Activated T-cell treated with anti-CD3 and anti-CD28 coated beads, Interleukin-2, amount 50 U/mL, for 72 hours (primary cell): ENCODE data around the gene TIMM8B. TPM values are rescaled to one million over a fixed set of nuclear protein-coding genes. Genes with fewer than 3 reads are reported as not detected.

Experiments used
- ATAC-seq, 2 donors: fragments of 150-1000 bp; cut with Tn5 transposase; replicated peaks in 1 of 2; 2 replicates each; pipeline ENCODE4 v1.10.0; 2021; ENCODE audit warnings: moderate library complexity in 2 of 2, mild to moderate bottlenecking in 1 of 2
- DNase-seq, 2 donors: peaks; one replicate each; pipeline ENCODE4 v3.0.0; 2021 to 2022; ENCODE audit warnings: mixed read lengths in 1 of 2
- H3K27ac Mint-ChIP-seq: one replicate; pipeline ENCODE4 v1.8.0; 2022; ENCODE audit warnings: mild to moderate bottlenecking, moderate library complexity, mixed read lengths
- H3K27me3 Mint-ChIP-seq: one replicate; pipeline ENCODE4 v1.8.0; 2022; ENCODE audit warnings: low read depth, mixed read lengths
- H3K36me3 Mint-ChIP-seq, 2 donors: one replicate each; pipeline ENCODE4 v1.8.0; 2022; ENCODE audit warnings: mixed read lengths in 2 of 2, mild to moderate bottlenecking in 1 of 2; ENCODE audit not compliant: insufficient read depth in 2 of 2
- H3K4me1 Mint-ChIP-seq: one replicate; pipeline ENCODE4 v1.8.0; 2022; ENCODE audit warnings: low read depth, mixed read lengths
- H3K4me3 Mint-ChIP-seq, 2 donors: one replicate each; pipeline ENCODE4 v1.8.0; 2022; ENCODE audit warnings: mild to moderate bottlenecking in 2 of 2, mixed read lengths in 2 of 2, moderate library complexity in 2 of 2
- H3K9me3 Mint-ChIP-seq, 2 donors: one replicate each; pipeline ENCODE4 v1.8.0; 2022; ENCODE audit warnings: mixed read lengths in 2 of 2
- total RNA-seq, 2 donors: library from RNA; stranded (reverse); gene quantifications; one replicate each; pipeline ENCODE4 v1.2.3, GENCODE V29; 2022

TIMM8B gene, protein sequence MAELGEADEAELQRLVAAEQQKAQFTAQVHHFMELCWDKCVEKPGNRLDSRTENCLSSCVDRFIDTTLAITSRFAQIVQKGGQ
- 10 to 100 TPM; 24.2 to 34.1 TPM for total RNA-seq

DNA sequence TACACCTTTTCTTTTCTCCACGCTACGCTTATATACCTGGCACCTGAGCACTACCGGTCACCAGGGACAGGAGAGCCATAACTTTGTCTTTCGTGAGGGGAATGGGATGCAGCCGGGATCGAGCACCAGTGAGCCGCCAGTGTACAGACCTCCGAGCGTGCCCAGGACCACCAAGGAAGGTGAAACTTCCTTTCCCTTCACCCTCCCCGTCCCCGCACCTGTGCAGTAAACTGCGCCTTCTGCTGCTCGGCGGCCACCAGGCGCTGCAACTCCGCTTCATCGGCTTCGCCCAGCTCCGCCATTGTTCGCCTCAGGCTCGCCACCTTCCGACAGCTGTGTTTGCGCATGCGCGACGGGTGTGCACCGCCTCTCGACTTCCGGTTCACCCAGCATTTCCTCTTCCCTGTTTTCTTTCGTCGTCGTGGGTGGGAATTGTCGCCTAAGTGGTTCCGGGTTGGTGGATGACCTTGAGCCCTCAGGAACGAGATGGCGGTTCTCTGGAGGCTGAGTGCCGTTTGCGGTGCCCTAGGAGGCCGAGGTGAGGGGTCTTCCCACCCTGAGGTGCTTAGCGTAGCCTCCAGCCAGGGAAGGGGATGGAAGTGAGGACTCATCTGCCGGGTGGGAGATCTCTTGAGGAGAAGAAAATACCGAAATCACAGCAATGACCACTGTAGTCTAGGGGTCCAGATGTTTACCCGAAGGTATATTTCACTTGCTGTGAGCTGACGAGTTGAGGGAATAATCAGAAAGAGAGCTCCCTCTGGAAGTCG is at the start of gene TIMM8B, which contains the start of gene SDHD:
TSS of gene TIMM8B (minus strand) at position 335 of the 770 bp plus-strand sequence. CDS start at position 302, 33 bp downstream.
TSS of gene SDHD (plus strand) at position 452 of the 770 bp plus-strand sequence. CDS start at position 487, 35 bp downstream.
- DNase-seq, result peak; percentile 95 to 96
- H3K27ac Mint-ChIP-seq, result peak within 1 kb of the TSS; percentile 92
- H3K9me3 Mint-ChIP-seq, result no peaks in the 10 kb centered on the region
- peaks cover 70% of the 10 kb centered on the region for H3K4me1 Mint-ChIP-seq
- no peaks in the 10 kb centered on the region for H3K27me3 Mint-ChIP-seq
- H3K36me3 Mint-ChIP-seq, result peaks cover 27 to 55% of the 10 kb centered on the region in 2 donors
- peak within 1 kb of the TSS; percentile 97 to 98 for H3K4me3 Mint-ChIP-seq
- peak; percentile 83 to 85 for ATAC-seq

DNA sequence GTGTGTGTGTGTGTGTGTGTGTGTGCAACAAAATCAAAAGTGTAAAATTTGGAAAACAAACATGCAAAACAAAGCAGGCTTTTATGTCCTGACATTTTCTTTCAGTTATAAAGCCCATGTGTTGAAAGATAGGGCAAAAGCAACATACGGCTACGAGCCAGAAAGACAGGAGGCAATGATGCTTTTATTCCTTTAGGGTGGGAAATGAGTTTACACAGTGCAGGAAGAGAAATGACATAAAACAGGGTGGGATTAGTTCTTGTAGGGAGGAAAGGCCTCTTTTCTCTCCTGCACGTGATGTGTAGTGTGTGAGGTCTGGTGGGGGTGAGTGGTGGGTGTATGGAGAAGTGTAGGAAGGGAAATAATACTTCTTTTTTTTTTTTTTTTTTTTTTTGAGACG is 47.9 kb upstream of the TIMM8B start:
- ATAC-seq (no peak), DNase-seq (no peak)
- Mint-ChIP-seq H3K9me3 (no peaks in the 10 kb centered on the region), H3K4me1 (no peaks in the 10 kb centered on the region), H3K27me3 (no peaks in the 10 kb centered on the region), H3K36me3 (no peaks in the 10 kb centered on the region), H3K27ac (no peak overlapping the region), H3K4me3 (no peak overlapping the region)

DNA sequence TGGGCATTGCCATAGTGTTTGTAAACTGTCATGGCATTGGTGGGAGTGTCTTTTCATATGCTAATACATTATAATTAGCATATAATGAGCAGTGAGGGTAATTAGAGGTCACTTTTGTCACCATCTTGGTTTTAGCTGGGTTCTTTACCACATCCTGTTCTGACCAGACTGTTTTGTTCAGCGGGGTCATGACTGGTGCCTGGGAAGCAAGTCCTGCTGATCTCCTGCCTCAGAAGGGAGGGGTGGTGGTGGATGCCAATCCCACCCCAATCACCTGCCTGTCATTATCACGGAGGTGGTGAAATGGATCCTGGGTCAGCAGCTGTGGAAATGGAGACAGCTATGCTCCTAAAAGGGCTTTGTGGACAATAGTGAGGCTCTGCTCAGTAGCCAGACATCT is 46.2 kb upstream of the TIMM8B start:
- no peak overlapping the region for H3K4me3 Mint-ChIP-seq
- ATAC-seq, result no peak
- DNase-seq, result no peak
- H3K27me3 Mint-ChIP-seq, result no peaks in the 10 kb centered on the region
- no peaks in the 10 kb centered on the region for H3K36me3 Mint-ChIP-seq
- no peaks in the 10 kb centered on the region for H3K4me1 Mint-ChIP-seq
- no peak overlapping the region for H3K27ac Mint-ChIP-seq
- H3K9me3 Mint-ChIP-seq, result no peaks in the 10 kb centered on the region

DNA sequence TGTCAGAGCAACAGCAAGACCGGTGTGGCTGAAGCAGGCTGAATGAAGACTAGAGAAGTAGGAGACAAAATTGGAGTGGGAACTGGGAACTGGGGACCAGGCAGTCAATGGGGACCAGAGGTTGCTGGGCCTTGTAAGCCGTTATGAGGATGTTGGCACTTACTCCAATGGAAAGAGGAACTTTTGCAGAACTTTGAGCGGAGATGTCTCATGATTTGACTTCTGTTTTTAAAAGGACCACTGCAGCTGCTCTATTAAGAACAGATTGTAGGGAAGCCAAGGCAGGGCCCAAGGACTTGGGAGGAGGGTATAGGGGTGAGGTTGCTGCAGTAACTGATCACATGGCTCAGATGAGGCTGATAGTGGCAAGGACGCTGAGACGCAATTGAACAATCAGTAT is 43.1 kb upstream of the TIMM8B start:
- no peak for ATAC-seq

DNA sequence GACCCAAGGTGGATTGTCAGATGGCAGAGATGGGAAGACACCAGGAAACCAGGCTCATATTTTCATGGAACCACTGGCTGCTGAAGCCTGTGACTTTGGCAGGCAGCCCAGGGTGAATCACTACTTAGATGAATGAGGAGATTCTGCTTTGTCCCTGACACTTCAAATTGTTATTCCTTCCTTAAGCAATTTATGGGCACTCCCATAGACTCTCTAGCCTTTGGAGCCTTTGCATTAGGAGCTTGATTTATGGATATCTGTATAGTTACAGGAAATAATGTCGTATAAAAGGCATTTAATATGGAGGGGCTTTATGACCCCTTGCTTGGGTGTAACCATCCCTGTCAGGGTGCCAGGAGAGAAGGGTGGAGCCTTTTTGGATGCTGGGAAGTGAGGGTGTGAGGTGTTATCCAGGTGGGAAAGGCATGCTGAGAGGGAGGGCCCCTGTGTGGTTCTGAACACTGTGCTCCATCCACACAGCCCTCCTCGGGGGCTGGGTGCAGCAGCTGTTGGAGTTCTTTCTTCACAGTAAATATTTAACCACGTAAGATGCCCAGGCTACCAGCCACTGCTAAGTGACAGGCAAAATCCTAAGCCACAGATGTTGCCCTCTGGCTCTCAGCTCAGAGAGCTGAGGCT is 42.0 kb upstream of the TIMM8B start:
- Mint-ChIP-seq H3K27me3 (no peaks in the 10 kb centered on the region), H3K27ac (no peak overlapping the region), H3K36me3 (no peaks in the 10 kb centered on the region), H3K4me3 (no peak overlapping the region), H3K4me1 (no peaks in the 10 kb centered on the region), H3K9me3 (no peaks in the 10 kb centered on the region)
- no peak for ATAC-seq
- no peak for DNase-seq

More for the DNA sequence above, 43.1 kb upstream of the TIMM8B start:
- Mint-ChIP-seq H3K4me1 (no peaks in the 10 kb centered on the region), H3K27ac (no peak overlapping the region), H3K36me3 (no peaks in the 10 kb centered on the region), H3K27me3 (no peaks in the 10 kb centered on the region), H3K4me3 (no peak overlapping the region), H3K9me3 (no peaks in the 10 kb centered on the region)
- DNase-seq, result no peak

DNA sequence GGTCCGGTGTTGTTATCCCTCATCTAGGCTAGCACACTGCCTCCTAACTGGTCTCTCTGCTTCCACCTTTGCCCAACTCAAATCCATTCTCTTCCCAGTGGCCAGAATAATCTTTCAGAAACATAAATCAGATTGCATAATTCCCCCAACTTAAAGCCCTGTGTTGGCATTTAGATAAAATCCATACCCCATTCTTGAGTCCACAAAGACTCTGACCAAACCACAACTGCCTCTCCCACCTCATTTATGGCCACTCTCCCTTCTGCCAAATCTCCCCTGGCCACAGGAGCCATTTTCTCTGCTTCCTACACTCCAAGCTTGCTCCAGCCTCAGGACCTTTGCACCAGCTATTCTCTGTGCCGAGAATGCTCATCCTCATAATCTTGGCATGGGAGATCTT is 40.5 kb upstream of the TIMM8B start:
- no peaks in the 10 kb centered on the region for H3K27me3 Mint-ChIP-seq
- no peak for DNase-seq
- H3K4me1 Mint-ChIP-seq, result no peaks in the 10 kb centered on the region
- ATAC-seq, result no peak
- no peaks in the 10 kb centered on the region for H3K36me3 Mint-ChIP-seq
- H3K9me3 Mint-ChIP-seq, result no peaks in the 10 kb centered on the region
- H3K27ac Mint-ChIP-seq, result no peak overlapping the region
- H3K4me3 Mint-ChIP-seq, result no peak overlapping the region

DNA sequence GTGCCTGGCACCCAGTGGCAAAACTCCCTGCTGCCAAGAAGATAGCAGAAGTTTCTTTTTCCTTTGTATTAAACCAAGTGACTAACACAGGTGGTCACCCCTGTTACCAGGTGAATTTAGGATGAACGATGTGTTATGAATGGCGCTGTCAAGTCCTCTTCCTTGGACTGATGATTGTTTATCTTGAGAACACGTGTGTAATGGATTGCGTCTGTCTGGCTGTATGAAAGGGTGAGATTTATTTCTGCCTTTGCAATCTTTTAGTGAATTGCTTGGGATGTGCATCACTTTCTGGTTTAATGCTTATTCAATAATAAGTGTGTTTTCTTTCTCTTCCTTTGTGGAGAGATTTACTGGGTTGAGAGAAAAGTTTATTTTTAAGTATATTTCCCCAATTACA is 36.6 kb upstream of the TIMM8B start:
- ATAC-seq (no peak), DNase-seq (no peak)
- Mint-ChIP-seq H3K27me3 (no peaks in the 10 kb centered on the region), H3K36me3 (no peaks in the 10 kb centered on the region), H3K27ac (no peak overlapping the region), H3K4me1 (peaks cover 14% of the 10 kb centered on the region), H3K9me3 (no peaks in the 10 kb centered on the region), H3K4me3 (no peak overlapping the region)

DNA sequence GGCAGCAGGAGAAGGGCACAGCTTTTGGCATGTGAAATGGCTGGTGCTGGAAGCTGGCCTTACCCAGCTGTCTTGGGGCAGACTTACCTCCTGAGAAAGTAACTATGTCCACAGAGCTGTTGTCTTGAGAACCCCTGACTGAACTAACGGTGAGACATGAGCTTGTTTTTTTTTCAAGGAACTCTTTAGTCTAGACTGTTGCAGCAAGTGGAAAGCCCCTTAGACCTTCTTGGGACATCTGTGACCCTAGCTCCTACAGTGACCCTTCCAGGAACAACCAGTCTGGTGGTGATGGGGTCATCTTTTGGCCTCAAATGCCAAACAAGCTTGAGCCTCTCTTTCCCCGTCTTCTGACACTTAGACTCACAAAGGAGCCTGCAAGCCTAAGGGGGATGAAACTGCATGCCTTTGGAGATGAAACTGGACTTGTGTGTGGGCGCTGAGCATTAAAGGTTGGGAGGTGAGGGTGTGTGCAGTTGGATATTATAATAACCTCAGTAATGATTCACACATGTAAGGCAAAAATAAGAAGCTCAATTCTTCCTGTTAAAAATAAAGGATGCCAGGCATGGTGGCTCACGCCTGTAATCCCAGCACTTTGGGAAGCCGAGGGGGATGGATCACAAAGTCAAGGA is 35.5 kb upstream of the TIMM8B start:
- ATAC-seq, result no peak

DNA sequence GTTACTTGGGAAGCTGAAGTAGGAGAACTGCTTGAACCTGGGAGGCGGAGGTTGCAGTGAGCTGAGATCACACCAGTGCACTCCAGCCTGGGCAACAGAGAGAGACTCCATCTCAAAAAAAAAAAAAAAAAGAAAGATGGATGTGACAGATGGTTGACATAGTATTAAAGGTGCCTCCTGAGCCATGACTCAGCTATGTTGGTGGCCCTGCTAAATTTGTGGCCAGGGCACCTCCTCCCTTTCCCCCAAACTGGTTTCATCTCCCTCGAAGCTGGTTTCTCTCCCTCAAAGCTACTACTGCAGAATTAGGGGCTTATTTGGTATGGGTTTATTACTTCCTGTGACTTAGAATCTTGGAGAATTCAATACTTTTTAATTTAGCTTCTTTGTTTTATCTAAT is 31.6 kb upstream of the TIMM8B start:
- Mint-ChIP-seq H3K36me3 (no peaks in the 10 kb centered on the region), H3K27me3 (no peaks in the 10 kb centered on the region), H3K4me1 (peaks cover 14% of the 10 kb centered on the region), H3K27ac (no peak overlapping the region), H3K9me3 (no peaks in the 10 kb centered on the region), H3K4me3 (no peak overlapping the region)
- no peak for DNase-seq
- no peak for ATAC-seq

More for the DNA sequence above, 35.5 kb upstream of the TIMM8B start:
- no peak for DNase-seq
- no peak overlapping the region for H3K27ac Mint-ChIP-seq
- no peaks in the 10 kb centered on the region for H3K27me3 Mint-ChIP-seq
- H3K36me3 Mint-ChIP-seq, result no peaks in the 10 kb centered on the region
- no peaks in the 10 kb centered on the region for H3K9me3 Mint-ChIP-seq
- H3K4me1 Mint-ChIP-seq, result peaks cover 14% of the 10 kb centered on the region
- no peak overlapping the region for H3K4me3 Mint-ChIP-seq

DNA sequence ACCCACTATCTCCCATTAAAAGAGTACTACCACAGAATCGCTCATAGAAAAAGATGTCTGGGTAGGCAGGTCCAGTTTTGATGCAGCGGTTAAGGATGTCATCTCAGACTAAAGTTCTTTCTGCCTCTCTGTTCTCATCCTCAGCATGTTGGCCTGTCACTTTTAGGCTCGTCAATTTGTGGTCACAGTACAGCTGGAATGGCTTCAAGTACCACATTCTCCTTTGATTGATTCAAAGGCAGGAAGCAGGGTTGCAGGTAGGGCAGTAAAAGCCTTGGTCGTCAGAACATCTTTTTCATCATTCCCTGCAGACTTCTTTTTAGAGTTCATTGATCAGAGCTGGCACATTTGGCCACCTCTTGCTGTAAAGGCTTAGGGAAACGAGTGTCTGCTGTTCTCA is 28.8 kb upstream of the TIMM8B start:
- ATAC-seq (no peak), DNase-seq (no peak)
- H3K4me1 Mint-ChIP-seq, result peaks cover 5% of the 10 kb centered on the region
- H3K4me3 Mint-ChIP-seq, result no peak overlapping the region
- H3K27me3 Mint-ChIP-seq, result no peaks in the 10 kb centered on the region
- no peaks in the 10 kb centered on the region for H3K36me3 Mint-ChIP-seq
- no peaks in the 10 kb centered on the region for H3K9me3 Mint-ChIP-seq
- no peak overlapping the region for H3K27ac Mint-ChIP-seq

DNA sequence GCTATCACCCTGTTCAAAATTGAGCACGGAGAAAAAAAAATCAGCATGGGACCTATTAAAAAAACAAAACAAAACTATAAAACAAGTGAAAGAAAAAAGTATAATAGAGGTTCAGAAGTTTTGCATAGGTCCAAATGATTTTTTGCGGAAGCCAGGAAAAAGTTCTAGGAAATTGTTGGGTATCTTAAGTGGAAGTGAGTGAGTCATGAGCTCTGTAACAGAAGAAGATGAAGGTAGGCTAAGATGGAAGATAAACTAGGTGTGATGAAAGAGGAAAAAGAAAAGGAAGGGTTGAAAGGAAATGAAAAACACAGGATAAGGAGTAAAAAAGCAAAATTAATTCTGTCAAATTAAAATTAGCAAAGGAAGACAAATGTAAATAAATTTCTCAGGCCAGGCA is 27.9 kb upstream of the TIMM8B start:
- DNase-seq (no peak), ATAC-seq (no peak)
- H3K27me3 Mint-ChIP-seq, result no peaks in the 10 kb centered on the region
- no peak overlapping the region for H3K27ac Mint-ChIP-seq
- no peaks in the 10 kb centered on the region for H3K36me3 Mint-ChIP-seq
- H3K4me1 Mint-ChIP-seq, result no peaks in the 10 kb centered on the region
- no peaks in the 10 kb centered on the region for H3K9me3 Mint-ChIP-seq
- H3K4me3 Mint-ChIP-seq, result no peak overlapping the region

DNA sequence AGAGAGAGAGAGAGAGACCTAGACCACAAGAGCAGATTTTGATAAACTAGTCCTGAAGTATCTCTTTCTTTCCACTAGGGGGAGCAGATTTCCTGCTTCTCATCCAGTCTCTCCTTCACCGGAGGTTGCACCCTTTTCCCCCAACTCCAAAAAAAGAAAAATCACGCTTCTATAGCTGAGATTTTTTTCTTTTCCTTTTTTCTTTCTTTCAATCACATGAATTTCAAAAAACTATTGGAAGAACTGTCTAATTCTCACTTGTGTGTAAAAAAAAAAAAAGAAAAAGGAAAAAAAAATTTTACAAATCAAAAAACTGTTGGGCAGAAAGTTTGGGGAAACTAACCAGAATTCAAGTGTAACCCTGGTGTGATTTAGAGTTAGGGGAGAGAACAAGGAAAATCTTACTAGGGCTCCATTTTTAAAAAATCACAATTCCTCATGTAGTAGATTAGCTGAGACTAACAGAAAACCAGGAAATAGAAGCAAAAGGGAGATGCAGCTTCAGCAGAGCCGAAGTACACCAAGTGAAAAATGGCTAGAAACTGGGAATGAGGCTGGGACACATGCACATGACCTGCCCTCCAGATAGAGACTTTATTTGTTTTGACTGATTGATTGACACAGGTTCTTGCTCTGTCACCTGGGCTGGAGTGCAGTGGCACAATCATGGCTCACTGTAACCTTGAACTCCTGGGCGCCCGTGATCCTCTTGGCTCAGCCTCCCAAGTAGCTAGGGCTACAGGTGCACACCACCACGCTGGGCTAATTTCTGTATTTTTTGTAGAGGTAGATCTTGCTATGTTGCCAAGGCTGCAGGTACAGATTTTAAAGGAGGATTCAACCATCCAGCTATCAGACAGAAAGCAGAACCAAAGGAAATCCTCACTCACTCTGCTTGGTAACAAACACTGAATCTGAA is 27.2 kb upstream of the TIMM8B start:
- DNase-seq, result peak in 1 of 2 donors; percentile 16
- H3K4me3 Mint-ChIP-seq, result no peak overlapping the region
- H3K4me1 Mint-ChIP-seq, result no peaks in the 10 kb centered on the region
- peak overlapping the region; percentile 70 for H3K27ac Mint-ChIP-seq
- H3K27me3 Mint-ChIP-seq, result no peaks in the 10 kb centered on the region
- H3K36me3 Mint-ChIP-seq, result no peaks in the 10 kb centered on the region
- peak; percentile 48 to 55 for ATAC-seq
- no peaks in the 10 kb centered on the region for H3K9me3 Mint-ChIP-seq
